ENCODE results near the gene TBC1D8. TPM values are rescaled to one million over a fixed set of nuclear protein-coding genes. Genes with fewer than 3 reads are reported as not detected.

TBC1D8 gene
- total and polyA plus RNA-seq, 2 of the 13 experiments (the other 11 are each of a cell fraction or from before 2014, with no cell fraction given) = 45.1 to 95.4 TPM

DNA sequence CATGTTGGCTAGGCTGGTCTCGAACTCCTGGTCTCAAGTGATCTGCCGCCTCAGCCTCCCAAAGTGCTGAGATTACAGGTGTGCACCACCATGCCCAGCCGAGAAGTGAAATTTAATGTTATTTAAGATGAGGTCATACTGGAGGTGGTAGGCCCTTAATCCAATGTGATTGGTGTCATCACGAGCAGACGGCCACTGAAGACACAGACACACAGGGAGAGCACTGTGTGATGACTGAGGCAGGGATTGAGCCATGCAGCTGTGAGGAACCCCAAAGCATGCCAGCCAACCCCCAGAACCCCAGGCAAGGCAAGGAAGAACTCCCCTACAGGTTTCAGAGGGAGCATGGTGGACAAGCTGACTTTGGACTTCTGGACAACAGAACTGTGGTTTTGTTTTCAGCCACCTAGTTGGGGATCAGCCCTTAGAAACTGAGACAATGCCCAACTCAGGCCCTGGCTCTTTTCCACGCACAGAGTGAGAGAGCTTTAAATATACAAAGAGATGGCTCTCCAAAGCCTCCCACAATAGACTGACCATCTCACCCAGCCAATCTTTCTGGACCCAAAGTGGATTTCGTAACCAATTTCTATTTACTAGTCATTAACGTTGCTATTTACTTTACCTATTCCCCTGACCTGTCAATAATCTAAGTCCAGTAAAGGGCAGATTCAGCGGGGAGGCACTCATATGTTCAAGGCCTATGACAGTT lies 34.2 kb downstream of the TBC1D8 start (continued):
- TF ChIP-seq, protein P1, sequence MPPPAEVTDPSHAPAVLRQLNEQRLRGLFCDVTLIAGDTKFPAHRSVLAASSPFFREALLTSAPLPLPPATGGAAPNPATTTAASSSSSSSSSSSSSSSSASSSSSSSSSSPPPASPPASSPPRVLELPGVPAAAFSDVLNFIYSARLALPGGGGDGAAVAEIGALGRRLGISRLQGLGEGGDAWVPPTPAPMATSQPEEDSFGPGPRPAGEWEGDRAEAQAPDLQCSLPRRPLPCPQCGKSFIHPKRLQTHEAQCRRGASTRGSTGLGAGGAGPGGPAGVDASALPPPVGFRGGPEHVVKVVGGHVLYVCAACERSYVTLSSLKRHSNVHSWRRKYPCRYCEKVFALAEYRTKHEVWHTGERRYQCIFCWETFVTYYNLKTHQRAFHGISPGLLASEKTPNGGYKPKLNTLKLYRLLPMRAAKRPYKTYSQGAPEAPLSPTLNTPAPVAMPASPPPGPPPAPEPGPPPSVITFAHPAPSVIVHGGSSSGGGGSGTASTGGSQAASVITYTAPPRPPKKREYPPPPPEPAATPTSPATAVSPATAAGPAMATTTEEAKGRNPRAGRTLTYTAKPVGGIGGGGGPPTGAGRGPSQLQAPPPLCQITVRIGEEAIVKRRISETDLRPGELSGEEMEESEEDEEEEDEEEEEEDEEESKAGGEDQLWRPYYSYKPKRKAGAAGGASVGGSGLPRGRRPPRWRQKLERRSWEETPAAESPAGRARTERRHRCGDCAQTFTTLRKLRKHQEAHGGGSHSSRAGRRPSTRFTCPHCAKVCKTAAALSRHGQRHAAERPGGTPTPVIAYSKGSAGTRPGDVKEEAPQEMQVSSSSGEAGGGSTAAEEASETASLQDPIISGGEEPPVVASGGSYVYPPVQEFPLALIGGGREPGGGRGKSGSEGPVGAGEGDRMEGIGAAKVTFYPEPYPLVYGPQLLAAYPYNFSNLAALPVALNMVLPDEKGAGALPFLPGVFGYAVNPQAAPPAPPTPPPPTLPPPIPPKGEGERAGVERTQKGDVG (CRISPR knock-in tag; IDR thresholded peaks at IDR 0.05; ENCODE audit: borderline replicate concordance) = no peak
- peak; percentile 58 for TF ChIP-seq ZNF670 (CRISPR knock-in tag; IDR thresholded peaks at IDR 0.05; ENCODE audit: borderline replicate concordance)
- TF ChIP-seq ZNF446 (CRISPR knock-in tag; IDR thresholded peaks at IDR 0.05) = peak; percentile 89; the same call in 1 of the 2 replicates
- TF ChIP-seq, protein P2, sequence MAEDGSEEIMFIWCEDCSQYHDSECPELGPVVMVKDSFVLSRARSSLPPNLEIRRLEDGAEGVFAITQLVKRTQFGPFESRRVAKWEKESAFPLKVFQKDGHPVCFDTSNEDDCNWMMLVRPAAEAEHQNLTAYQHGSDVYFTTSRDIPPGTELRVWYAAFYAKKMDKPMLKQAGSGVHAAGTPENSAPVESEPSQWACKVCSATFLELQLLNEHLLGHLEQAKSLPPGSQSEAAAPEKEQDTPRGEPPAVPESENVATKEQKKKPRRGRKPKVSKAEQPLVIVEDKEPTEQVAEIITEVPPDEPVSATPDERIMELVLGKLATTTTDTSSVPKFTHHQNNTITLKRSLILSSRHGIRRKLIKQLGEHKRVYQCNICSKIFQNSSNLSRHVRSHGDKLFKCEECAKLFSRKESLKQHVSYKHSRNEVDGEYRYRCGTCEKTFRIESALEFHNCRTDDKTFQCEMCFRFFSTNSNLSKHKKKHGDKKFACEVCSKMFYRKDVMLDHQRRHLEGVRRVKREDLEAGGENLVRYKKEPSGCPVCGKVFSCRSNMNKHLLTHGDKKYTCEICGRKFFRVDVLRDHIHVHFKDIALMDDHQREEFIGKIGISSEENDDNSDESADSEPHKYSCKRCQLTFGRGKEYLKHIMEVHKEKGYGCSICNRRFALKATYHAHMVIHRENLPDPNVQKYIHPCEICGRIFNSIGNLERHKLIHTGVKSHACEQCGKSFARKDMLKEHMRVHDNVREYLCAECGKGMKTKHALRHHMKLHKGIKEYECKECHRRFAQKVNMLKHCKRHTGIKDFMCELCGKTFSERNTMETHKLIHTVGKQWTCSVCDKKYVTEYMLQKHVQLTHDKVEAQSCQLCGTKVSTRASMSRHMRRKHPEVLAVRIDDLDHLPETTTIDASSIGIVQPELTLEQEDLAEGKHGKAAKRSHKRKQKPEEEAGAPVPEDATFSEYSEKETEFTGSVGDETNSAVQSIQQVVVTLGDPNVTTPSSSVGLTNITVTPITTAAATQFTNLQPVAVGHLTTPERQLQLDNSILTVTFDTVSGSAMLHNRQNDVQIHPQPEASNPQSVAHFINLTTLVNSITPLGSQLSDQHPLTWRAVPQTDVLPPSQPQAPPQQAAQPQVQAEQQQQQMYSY (CRISPR knock-in tag; IDR thresholded peaks at IDR 0.05) = no peak
- no peak for TF ChIP-seq MATR3 (CRISPR knock-in tag; IDR thresholded peaks at IDR 0.05)
- no peak for TF ChIP-seq PTBP1 (IDR thresholded peaks at IDR 0.05; ENCODE audit: low read depth, low read length, poor library complexity, severe bottlenecking)
- TF ChIP-seq BCL6 (CRISPR knock-in tag; IDR thresholded peaks at IDR 0.05) = peak; percentile 93
- peak; percentile 98 for TF ChIP-seq PITX1 (CRISPR knock-in tag; IDR thresholded peaks at IDR 0.05)
- no peak; the same call in 1 of the 2 replicates for TF ChIP-seq ZNF768 (CRISPR knock-in tag; IDR thresholded peaks at IDR 0.05)
- no peak for TF ChIP-seq HIVEP1 (CRISPR knock-in tag; IDR thresholded peaks at IDR 0.05)
- TF ChIP-seq, protein P3, sequence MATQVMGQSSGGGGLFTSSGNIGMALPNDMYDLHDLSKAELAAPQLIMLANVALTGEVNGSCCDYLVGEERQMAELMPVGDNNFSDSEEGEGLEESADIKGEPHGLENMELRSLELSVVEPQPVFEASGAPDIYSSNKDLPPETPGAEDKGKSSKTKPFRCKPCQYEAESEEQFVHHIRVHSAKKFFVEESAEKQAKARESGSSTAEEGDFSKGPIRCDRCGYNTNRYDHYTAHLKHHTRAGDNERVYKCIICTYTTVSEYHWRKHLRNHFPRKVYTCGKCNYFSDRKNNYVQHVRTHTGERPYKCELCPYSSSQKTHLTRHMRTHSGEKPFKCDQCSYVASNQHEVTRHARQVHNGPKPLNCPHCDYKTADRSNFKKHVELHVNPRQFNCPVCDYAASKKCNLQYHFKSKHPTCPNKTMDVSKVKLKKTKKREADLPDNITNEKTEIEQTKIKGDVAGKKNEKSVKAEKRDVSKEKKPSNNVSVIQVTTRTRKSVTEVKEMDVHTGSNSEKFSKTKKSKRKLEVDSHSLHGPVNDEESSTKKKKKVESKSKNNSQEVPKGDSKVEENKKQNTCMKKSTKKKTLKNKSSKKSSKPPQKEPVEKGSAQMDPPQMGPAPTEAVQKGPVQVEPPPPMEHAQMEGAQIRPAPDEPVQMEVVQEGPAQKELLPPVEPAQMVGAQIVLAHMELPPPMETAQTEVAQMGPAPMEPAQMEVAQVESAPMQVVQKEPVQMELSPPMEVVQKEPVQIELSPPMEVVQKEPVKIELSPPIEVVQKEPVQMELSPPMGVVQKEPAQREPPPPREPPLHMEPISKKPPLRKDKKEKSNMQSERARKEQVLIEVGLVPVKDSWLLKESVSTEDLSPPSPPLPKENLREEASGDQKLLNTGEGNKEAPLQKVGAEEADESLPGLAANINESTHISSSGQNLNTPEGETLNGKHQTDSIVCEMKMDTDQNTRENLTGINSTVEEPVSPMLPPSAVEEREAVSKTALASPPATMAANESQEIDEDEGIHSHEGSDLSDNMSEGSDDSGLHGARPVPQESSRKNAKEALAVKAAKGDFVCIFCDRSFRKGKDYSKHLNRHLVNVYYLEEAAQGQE (IDR thresholded peaks at IDR 0.05; ENCODE audit: borderline replicate concordance in 1 of 2, low read depth in 1 of 2, low read length in 2 of 2) = peak in 1 of 2 experiments; percentile 67; a peak in 2 of 4 replicates
- TF ChIP-seq KDM1A (CRISPR knock-in tag; IDR thresholded peaks at IDR 0.05) = peak; percentile 36; the same call in 1 of the 2 replicates
- peak; percentile 94 for TF ChIP-seq HNF4A (CRISPR knock-in tag; IDR thresholded peaks at IDR 0.05)
- TF ChIP-seq ZNF292 (CRISPR knock-in tag; IDR thresholded peaks at IDR 0.05; ENCODE audit: borderline replicate concordance, low read depth) = peak; percentile 76; the same call in 1 of the 2 replicates
- TF ChIP-seq CEBPB (IDR thresholded peaks at IDR 0.05; ENCODE audit: borderline replicate concordance, low read depth, low read length) = peak; percentile 96
- TF ChIP-seq NR1H2 (CRISPR knock-in tag; IDR thresholded peaks at IDR 0.05; ENCODE audit: borderline replicate concordance, low read depth) = no peak
- peak; percentile 95 for TF ChIP-seq KLF9 (CRISPR knock-in tag; IDR thresholded peaks at IDR 0.05; ENCODE audit: low read depth)
- TF ChIP-seq HOXA7 (CRISPR knock-in tag; IDR thresholded peaks at IDR 0.05) = no peak
- TF ChIP-seq NONO (IDR thresholded peaks at IDR 0.05) = no peak
- TF ChIP-seq NONO (CRISPR knock-in tag; conservative IDR thresholded peaks at IDR 0.05) = peak; percentile 96

Measured in HepG2 (cell line).